PC-3 (cell line): Measurements from ENCODE around the gene RBM20. TPM values are rescaled to one million over a fixed set of nuclear protein-coding genes. Genes with fewer than 3 reads are reported as not detected.

Source experiments
- ATAC-seq: fragments of 200-7000 bp; cut with Tn5 transposase; 2 replicates; pipeline ENCODE4 v1.9.1; 2020; ENCODE audit warnings: mild to moderate bottlenecking, moderate library complexity
- BruUV-seq: library from RNA; stranded (reverse); fragments of 400-500 nt; replicated peaks from 2 replicates; lab custom pipeline; 2021; lab: Mats Ljungman, UMichigan
- CTCF ChIA-PET: fragments of 300-600 bp; sonication (Branson Sonifier 250); formaldehyde crosslinking; loops from one replicate; lab custom pipeline; 2022; ENCODE audit warnings: antibody characterized with exemption; lab: Charles Lee
- POLR2A ChIA-PET: fragments of 300-600 bp; sonication (Branson Sonifier 250); formaldehyde crosslinking; loops from one replicate; lab custom pipeline; 2022; ENCODE audit warnings: antibody characterized with exemption; ENCODE audit not compliant: unreplicated experiment; lab: Charles Lee
- DNase-seq: peaks from one replicate; pipeline ENCODE4 v3.0.0-alpha.2; 2015
- H2AFZ ChIP-seq: fragments of 300-600 bp; sonication (generic); 2 replicates; pipeline ENCODE4 v1.6.0; 2016; ENCODE audit warnings: antibody characterized with exemption, low read length
- H3F3A ChIP-seq: fragments of 300-600 bp; sonication (generic); one replicate; pipeline ENCODE4 v1.6.0; 2017; ENCODE audit warnings: antibody characterized with exemption, low read length, control low read depth, mild to moderate bottlenecking; ENCODE audit not compliant: unreplicated experiment
- H3K27ac ChIP-seq: fragments of 300-600 bp; sonication (generic); 2 replicates; pipeline ENCODE4 v1.5.1; 2016; ENCODE audit warnings: mild to moderate bottlenecking, low read length
- H3K27me3 ChIP-seq: fragments of 300-600 bp; sonication (generic); 2 replicates; pipeline ENCODE4 v1.6.1; 2016; ENCODE audit warnings: low read length, mixed read lengths
- H3K36me3 ChIP-seq: fragments of 300-600 bp; sonication (generic); 2 replicates; pipeline ENCODE4 v1.6.1; 2016; ENCODE audit warnings: low read depth, mixed run types, low read length, mixed read lengths
- H3K4me1 ChIP-seq: fragments of 300-600 bp; sonication (generic); 2 replicates; pipeline ENCODE4 v1.5.1; 2016; ENCODE audit warnings: low read length; ENCODE audit not compliant: insufficient read depth
- H3K4me2 ChIP-seq: fragments of 300-600 bp; sonication (generic); 2 replicates; pipeline ENCODE4 v1.6.0; 2016; ENCODE audit warnings: low read length
- H3K4me3 ChIP-seq: fragments of 300-600 bp; sonication (generic); 2 replicates; pipeline ENCODE4 v1.5.1; 2016; ENCODE audit warnings: mild to moderate bottlenecking, low read length, mixed read lengths
- H3K79me2 ChIP-seq: fragments of 300-600 bp; sonication (generic); 2 replicates; pipeline ENCODE4 v1.6.1; 2017; ENCODE audit warnings: low read length, mixed read lengths
- H3K9ac ChIP-seq: fragments of 300-600 bp; sonication (generic); 2 replicates; pipeline ENCODE4 v1.6.0; 2016; ENCODE audit warnings: mild to moderate bottlenecking, low read length
- H3K9me2 ChIP-seq: fragments of 300-600 bp; sonication (generic); replicated peaks from 2 replicates; pipeline ENCODE4 v1.6.1; 2016; ENCODE audit warnings: mixed run types, low read length, mixed read lengths
- H3K9me3 ChIP-seq: fragments of 300-600 bp; sonication (generic); 2 replicates; pipeline ENCODE4 v1.6.1; 2016; ENCODE audit warnings: low read length, mixed read lengths
- H4K20me1 ChIP-seq: fragments of 300-600 bp; sonication (generic); 2 replicates; pipeline ENCODE4 v1.6.1; 2016; ENCODE audit warnings: low read length, mixed read lengths
- EZH2 ChIP-seq: fragments of 300-600 bp; sonication (generic); IDR thresholded peaks from one replicate; pipeline ENCODE4 v1.6.1; 2017; ENCODE audit warnings: antibody characterized with exemption, mild to moderate bottlenecking, low read length; ENCODE audit not compliant: unreplicated experiment
- EZH2phosphoT487 ChIP-seq: fragments of 300-600 bp; sonication (generic); IDR thresholded peaks from 2 replicates; pipeline ENCODE4 v1.6.1; 2018; ENCODE audit warnings: mild to moderate bottlenecking, antibody characterized with exemption, low read length, borderline replicate concordance
- intact Hi-C: fragments of 100-400 bp; cut with micrococcal nuclease; formaldehyde crosslinking; loops from 2 replicates; pipeline ENCODE4 v1.9.0; 2023
- total RNA-seq: library from RNA; depleted of rRNA; stranded (reverse); fragments of >200 nt; gene quantifications from 2 replicates; pipeline ENCODE4 v1.2.3, GENCODE V29; 2014
- TF ChIP-seq, protein P1 (sequence below): fragments of 300-600 bp; sonication (generic); conservative IDR thresholded peaks from 2 replicates; pipeline ENCODE4 v1.5.1; 2017; ENCODE audit warnings: antibody characterized with exemption, low read depth, mild to moderate bottlenecking, low read length

RBM20 gene
- total RNA-seq, 1 experiment from 2014 or later, result 0.40 TPM

- Histone ChIP-seq H3K79me2 (no peaks in the 10 kb centered on the region), H3K27ac (no peak overlapping the region), H3K4me3 (no peak overlapping the region), H3K9ac (no peak overlapping the region), H3K4me1 (peaks cover 27% of the 10 kb centered on the region), H4K20me1 (no peaks in the 10 kb centered on the region), H2AFZ (no peak overlapping the region), H3K4me2 (no peak overlapping the region), H3K9me3 (no peaks in the 10 kb centered on the region), H3K27me3 (no peaks in the 10 kb centered on the region), H3K36me3 (no peaks in the 10 kb centered on the region), H3F3A (peaks cover 5% of the 10 kb centered on the region), H3K9me2 (no peaks in the 10 kb centered on the region)
- DNase-seq (no peak), ATAC-seq (no peak)
- ChIA-PET CTCF (no interaction called here), POLR2A (no interaction called here)
- intact Hi-C loops, result no loop called here
- no TSS peak for BruUV-seq
- TF ChIP-seq EZH2phosphoT487 (no peak), EZH2 (no peak)
- TF ChIP-seq, protein P1, sequence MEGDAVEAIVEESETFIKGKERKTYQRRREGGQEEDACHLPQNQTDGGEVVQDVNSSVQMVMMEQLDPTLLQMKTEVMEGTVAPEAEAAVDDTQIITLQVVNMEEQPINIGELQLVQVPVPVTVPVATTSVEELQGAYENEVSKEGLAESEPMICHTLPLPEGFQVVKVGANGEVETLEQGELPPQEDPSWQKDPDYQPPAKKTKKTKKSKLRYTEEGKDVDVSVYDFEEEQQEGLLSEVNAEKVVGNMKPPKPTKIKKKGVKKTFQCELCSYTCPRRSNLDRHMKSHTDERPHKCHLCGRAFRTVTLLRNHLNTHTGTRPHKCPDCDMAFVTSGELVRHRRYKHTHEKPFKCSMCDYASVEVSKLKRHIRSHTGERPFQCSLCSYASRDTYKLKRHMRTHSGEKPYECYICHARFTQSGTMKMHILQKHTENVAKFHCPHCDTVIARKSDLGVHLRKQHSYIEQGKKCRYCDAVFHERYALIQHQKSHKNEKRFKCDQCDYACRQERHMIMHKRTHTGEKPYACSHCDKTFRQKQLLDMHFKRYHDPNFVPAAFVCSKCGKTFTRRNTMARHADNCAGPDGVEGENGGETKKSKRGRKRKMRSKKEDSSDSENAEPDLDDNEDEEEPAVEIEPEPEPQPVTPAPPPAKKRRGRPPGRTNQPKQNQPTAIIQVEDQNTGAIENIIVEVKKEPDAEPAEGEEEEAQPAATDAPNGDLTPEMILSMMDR, result no peak
These were observed 132.9 kb downstream of the RBM20 start for GRCh38 chr10:110777017-110777416.

GRCh38 chr10:110777661-110778060 lies 133.5 kb downstream of the RBM20 start:
- no peak overlapping the region for H3K9ac ChIP-seq
- no peak for ATAC-seq
- H3F3A ChIP-seq, result peaks cover 5% of the 10 kb centered on the region
- TF ChIP-seq EZH2phosphoT487 (no peak), EZH2 (no peak)
- TF ChIP-seq, protein P1, result no peak
- H4K20me1 ChIP-seq, result no peaks in the 10 kb centered on the region
- no peaks in the 10 kb centered on the region for H3K9me3 ChIP-seq
- POLR2A ChIA-PET, result no interaction called here
- intact Hi-C loops, result no loop called here
- no peaks in the 10 kb centered on the region for H3K27me3 ChIP-seq
- no peaks in the 10 kb centered on the region for H3K36me3 ChIP-seq
- CTCF ChIA-PET, result no interaction called here
- H3K4me2 ChIP-seq, result no peak overlapping the region
- H3K79me2 ChIP-seq, result no peaks in the 10 kb centered on the region
- no peak overlapping the region for H2AFZ ChIP-seq
- no peaks in the 10 kb centered on the region for H3K9me2 ChIP-seq
- no peak overlapping the region for H3K27ac ChIP-seq
- BruUV-seq, result no TSS peak
- peaks cover 27% of the 10 kb centered on the region for H3K4me1 ChIP-seq
- no peak overlapping the region for H3K4me3 ChIP-seq
- no peak for DNase-seq

- BruUV-seq, result no TSS peak
- H3K27me3 ChIP-seq, result no peaks in the 10 kb centered on the region
- TF ChIP-seq EZH2phosphoT487 (no peak), EZH2 (no peak)
- TF ChIP-seq, protein P1, result no peak
- H3K4me1 ChIP-seq, result peaks cover 27% of the 10 kb centered on the region
- no peaks in the 10 kb centered on the region for H3K9me2 ChIP-seq
- H3K4me3 ChIP-seq, result no peak overlapping the region
- no peaks in the 10 kb centered on the region for H3K79me2 ChIP-seq
- no peaks in the 10 kb centered on the region for H4K20me1 ChIP-seq
- H3K9ac ChIP-seq, result no peak overlapping the region
- no peaks in the 10 kb centered on the region for H3K36me3 ChIP-seq
- POLR2A ChIA-PET, result no interaction called here
- ATAC-seq (no peak), DNase-seq (no peak)
- no peak overlapping the region for H2AFZ ChIP-seq
- no peaks in the 10 kb centered on the region for H3K9me3 ChIP-seq
- no peak overlapping the region for H3K27ac ChIP-seq
- H3F3A ChIP-seq, result peaks cover 5% of the 10 kb centered on the region
- intact Hi-C loops, result no loop called here
- no peak overlapping the region for H3K4me2 ChIP-seq
- CTCF ChIA-PET, result no interaction called here
These were observed 134.1 kb downstream of the RBM20 start for GRCh38 chr10:110778211-110778610.
